ENCODE results near the gene SCAMP5. TPM values are rescaled to one million over a fixed set of nuclear protein-coding genes. Genes with fewer than 3 reads are reported as not detected.

Gene SCAMP5
- total RNA-seq, 1 experiment from 2014 or later: 6.2 TPM

- H3K9me3 ChIP-seq (ENCODE audit: control insufficient read depth in 1 of 2, insufficient read depth in 1 of 2, low read depth in 1 of 2, low read length in 2 of 2): no peaks in the 10 kb centered on the region
- no peak for TF ChIP-seq ZBTB33 (IDR thresholded peaks at IDR 0.05; ENCODE audit: extremely low read depth, insufficient replicate concordance, low read length)
- no TSS peak for BruUV-seq (replicated peaks)
- DNase-seq (ENCODE audit: low read depth, low spot score) (no peak), ATAC-seq (no peak)
- no peak overlapping the region for H3K9ac ChIP-seq (ENCODE audit: low read length)
- H3K27me3 ChIP-seq (ENCODE audit: insufficient read depth, low read length): no peaks in the 10 kb centered on the region
- RAD21 ChIA-PET (ENCODE audit: low non-redundant PET in 1 of 2, low total read pairs in 2 of 2, uncharacterized antibody in 2 of 2, unreplicated experiment in 2 of 2): no interaction called here
- no peaks in the 10 kb centered on the region for H3K9me2 ChIP-seq (ENCODE audit: insufficient read depth)
- intact Hi-C loops (cut with micrococcal nuclease): no loop called here
- no peak overlapping the region for H3K4me2 ChIP-seq (ENCODE audit: low read length)
- H3K79me2 ChIP-seq (ENCODE audit: insufficient read depth, low read length): no peaks in the 10 kb centered on the region
- no peak overlapping the region for H3K4me3 ChIP-seq (replicated peaks in 1 of 2; ENCODE audit: low read depth in 1 of 2, low read length in 2 of 2)
- no peaks in the 10 kb centered on the region for H4K20me1 ChIP-seq (ENCODE audit: insufficient read depth)
- CTCF ChIA-PET: no interaction called here
- POLR2A ChIA-PET: no interaction called here
- peaks cover 4 to 19% of the 10 kb centered on the region in 2 experiments; a peak in 3 of 4 replicates for H3K4me1 ChIP-seq (ENCODE audit: control insufficient read depth in 1 of 2, insufficient read depth in 2 of 2, low read length in 2 of 2)
- no peaks in the 10 kb centered on the region for H3K36me3 ChIP-seq (ENCODE audit: control insufficient read depth in 1 of 2, insufficient read depth in 2 of 2, low read length in 2 of 2)
- no peak overlapping the region for H2AFZ ChIP-seq (ENCODE audit: low read depth, low read length, poor library complexity, severe bottlenecking)
- no peak overlapping the region for H3K27ac ChIP-seq (ENCODE audit: low read depth, low read length)
Observed at GRCh38 chr15:75068748-75069147, 73.4 kb downstream of the SCAMP5 start.

- no peaks in the 10 kb centered on the region for H3K79me2 ChIP-seq (ENCODE audit: insufficient read depth, low read length)
- intact Hi-C loops (cut with micrococcal nuclease): no loop called here
- H3K4me1 ChIP-seq (ENCODE audit: control insufficient read depth in 1 of 2, insufficient read depth in 2 of 2, low read length in 2 of 2): peaks cover 4 to 19% of the 10 kb centered on the region in 2 experiments; a peak in 3 of 4 replicates
- H2AFZ ChIP-seq (ENCODE audit: low read depth, low read length, poor library complexity, severe bottlenecking): no peak overlapping the region
- DNase-seq (ENCODE audit: low read depth, low spot score): no peak
- no peak for ATAC-seq
- TF ChIP-seq POLR2AphosphoS5 (IDR thresholded peaks at IDR 0.05; ENCODE audit: low read depth, low read length): no peak
- TF ChIP-seq ATF3 (IDR thresholded peaks at IDR 0.05): no peak
- no peak for TF ChIP-seq ZFX (IDR thresholded peaks at IDR 0.05)
- TF ChIP-seq SP1 (IDR thresholded peaks at IDR 0.05; ENCODE audit: low read depth): no peak
- TF ChIP-seq, protein P1, sequence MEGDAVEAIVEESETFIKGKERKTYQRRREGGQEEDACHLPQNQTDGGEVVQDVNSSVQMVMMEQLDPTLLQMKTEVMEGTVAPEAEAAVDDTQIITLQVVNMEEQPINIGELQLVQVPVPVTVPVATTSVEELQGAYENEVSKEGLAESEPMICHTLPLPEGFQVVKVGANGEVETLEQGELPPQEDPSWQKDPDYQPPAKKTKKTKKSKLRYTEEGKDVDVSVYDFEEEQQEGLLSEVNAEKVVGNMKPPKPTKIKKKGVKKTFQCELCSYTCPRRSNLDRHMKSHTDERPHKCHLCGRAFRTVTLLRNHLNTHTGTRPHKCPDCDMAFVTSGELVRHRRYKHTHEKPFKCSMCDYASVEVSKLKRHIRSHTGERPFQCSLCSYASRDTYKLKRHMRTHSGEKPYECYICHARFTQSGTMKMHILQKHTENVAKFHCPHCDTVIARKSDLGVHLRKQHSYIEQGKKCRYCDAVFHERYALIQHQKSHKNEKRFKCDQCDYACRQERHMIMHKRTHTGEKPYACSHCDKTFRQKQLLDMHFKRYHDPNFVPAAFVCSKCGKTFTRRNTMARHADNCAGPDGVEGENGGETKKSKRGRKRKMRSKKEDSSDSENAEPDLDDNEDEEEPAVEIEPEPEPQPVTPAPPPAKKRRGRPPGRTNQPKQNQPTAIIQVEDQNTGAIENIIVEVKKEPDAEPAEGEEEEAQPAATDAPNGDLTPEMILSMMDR (IDR thresholded peaks at IDR 0.05 in 2 of 3, conservative IDR thresholded peaks at IDR 0.05 in 1 of 3; ENCODE audit: borderline replicate concordance in 1 of 3, insufficient read depth in 1 of 3, low read depth in 2 of 3, low read length in 2 of 3): no peak
- no peak for TF ChIP-seq SIN3A (IDR thresholded peaks at IDR 0.05; ENCODE audit: low read depth)
- ChIA-PET CTCF (no interaction called here), POLR2A (no interaction called here), RAD21 (ENCODE audit: low non-redundant PET in 1 of 2, low total read pairs in 2 of 2, uncharacterized antibody in 2 of 2, unreplicated experiment in 2 of 2) (no interaction called here)
- H3K27ac ChIP-seq (ENCODE audit: low read depth, low read length): no peak overlapping the region
- BruUV-seq (replicated peaks): no TSS peak
- H3K27me3 ChIP-seq (ENCODE audit: insufficient read depth, low read length): no peaks in the 10 kb centered on the region
- H3K36me3 ChIP-seq (ENCODE audit: control insufficient read depth in 1 of 2, insufficient read depth in 2 of 2, low read length in 2 of 2): no peaks in the 10 kb centered on the region
- H3K9me2 ChIP-seq (ENCODE audit: insufficient read depth): no peaks in the 10 kb centered on the region
- no peaks in the 10 kb centered on the region for H4K20me1 ChIP-seq (ENCODE audit: insufficient read depth)
- H3K4me3 ChIP-seq (replicated peaks in 1 of 2; ENCODE audit: low read depth in 1 of 2, low read length in 2 of 2): no peak overlapping the region
- H3K4me2 ChIP-seq (ENCODE audit: low read length): no peak overlapping the region
- H3K9me3 ChIP-seq (ENCODE audit: control insufficient read depth in 1 of 2, insufficient read depth in 1 of 2, low read depth in 1 of 2, low read length in 2 of 2): no peaks in the 10 kb centered on the region
- no peak overlapping the region for H3K9ac ChIP-seq (ENCODE audit: low read length)
Observed at GRCh38 chr15:75069301-75069925, 74.0 kb downstream of the SCAMP5 start.
